Ramos (cell line): Measurements from ENCODE around the gene PGLYRP1.

Experiments used
- in situ Hi-C: fragments of 300-500 bp; cut with MboI; formaldehyde crosslinking; loops from one replicate; pipeline ENCODE4 v1.14.3; 2022; ENCODE audit warnings: low sequenced_read_pairs; ENCODE audit not compliant: unreplicated experiment

Gene PGLYRP1, protein sequence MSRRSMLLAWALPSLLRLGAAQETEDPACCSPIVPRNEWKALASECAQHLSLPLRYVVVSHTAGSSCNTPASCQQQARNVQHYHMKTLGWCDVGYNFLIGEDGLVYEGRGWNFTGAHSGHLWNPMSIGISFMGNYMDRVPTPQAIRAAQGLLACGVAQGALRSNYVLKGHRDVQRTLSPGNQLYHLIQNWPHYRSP

DNA sequence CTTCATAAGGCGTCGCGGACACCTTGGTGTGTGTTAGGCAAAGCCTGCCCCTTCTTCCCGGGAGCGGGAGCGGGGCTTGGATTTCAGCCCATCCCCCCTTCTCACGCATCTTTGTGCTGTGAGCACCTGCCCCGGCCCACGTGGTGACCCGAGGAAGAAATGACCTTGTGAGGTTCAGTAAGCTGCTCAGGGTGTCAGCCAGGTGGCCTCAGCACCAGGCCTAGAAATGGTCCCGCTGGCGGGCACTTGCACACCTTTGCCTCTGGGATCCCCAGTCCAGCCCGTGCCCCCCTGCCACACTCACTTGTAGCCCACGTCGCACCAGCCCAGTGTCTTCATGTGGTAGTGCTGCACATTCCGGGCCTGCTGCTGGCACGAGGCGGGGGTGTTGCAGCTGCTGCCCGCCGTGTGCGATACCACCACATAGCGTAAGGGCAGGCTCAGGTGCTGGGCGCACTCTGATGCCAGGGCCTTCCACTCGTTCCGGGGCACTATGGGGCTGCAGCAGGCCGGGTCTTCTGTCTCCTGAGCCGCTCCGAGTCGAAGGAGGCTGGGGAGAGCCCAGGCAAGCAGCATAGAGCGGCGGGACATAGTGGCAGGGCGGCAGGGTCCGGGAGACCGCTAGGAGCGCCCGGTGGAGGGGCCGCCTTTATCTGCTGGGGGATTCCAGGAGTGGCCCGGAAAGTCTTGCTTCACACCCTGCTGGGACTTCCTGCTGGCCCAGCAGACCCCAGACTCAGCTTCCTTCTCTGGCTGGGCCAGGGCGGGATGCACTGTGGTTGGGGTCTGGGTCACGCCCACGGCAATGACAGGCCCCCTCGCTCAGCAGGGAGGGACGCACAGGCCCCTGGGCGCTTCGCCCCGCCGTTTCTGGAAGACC, at the start of gene PGLYRP1:
PGLYRP1 (minus strand) TSS at position 623 of the 880 bp plus-strand sequence; CDS start at position 591, 32 bp downstream.
- in situ Hi-C loops, result no loop called here

DNA sequence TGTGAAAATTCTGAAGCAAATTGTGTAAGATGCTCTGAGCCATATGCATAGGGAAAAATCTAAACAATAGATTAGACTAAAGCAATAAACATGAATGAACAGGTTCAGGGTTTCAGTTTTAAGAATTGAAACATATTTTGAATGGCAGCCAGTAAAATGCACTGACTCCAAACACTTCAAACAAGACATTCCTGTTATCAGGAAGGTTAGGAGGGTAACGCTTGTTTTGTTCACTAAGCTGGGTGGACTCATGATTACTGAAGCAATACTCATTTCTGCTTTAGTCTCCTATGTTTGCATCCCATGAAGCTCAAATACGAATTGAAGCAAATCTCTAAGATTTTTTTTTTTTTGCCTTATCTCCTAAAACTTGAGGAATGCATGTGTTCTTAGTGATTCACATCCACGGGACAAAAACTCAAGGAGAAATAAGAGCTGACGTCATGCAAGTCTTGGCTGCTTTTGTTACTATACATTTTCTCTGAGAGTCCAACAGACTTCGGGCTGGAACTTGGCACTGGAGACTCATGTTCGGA, 47.0 kb upstream of the PGLYRP1 start:
- in situ Hi-C loops, result no loop called here

DNA sequence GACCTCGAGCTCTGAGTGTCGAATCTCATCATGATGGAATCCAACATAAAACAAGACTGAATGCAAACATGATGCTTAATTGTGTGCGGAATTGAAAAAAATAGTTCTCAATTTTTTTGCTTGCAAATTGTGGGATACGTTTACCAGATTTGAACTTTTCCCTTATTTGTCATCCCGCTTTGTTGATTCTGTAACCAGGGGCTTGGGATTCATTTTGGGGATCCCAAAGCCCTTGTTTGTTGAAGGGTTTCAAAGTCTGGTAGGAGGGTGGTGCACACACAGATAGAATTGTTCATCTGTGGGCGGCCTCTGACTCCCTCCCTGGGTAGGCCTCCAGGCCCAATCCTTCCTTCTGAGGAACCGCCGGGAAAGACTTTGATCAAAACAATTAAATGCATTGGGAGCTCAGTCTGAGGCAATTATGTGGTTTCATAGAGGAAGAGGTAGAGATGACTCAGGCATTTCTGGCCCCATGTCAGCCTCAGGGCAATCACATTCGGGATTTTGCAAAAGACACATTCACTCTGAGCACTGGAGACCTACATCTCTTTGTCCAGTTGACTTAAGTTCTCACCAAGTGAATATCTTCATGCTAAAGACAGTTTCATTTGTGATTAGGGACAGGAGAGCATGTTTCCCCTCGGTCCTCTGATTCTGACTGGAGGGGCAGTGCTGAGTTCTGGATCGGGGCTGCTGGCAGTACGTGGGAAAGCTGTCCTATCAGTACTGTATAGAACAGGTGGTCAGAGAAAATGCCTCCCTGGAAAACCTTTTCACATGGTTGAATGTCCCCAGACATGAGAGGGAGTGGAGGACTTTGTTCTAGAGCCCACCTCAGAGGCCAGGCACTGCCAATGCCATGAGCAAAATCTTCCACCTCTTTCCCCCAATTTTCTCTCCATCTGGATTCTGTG, 45.7 kb upstream of the PGLYRP1 start:
- in situ Hi-C loops, result no loop called here

DNA sequence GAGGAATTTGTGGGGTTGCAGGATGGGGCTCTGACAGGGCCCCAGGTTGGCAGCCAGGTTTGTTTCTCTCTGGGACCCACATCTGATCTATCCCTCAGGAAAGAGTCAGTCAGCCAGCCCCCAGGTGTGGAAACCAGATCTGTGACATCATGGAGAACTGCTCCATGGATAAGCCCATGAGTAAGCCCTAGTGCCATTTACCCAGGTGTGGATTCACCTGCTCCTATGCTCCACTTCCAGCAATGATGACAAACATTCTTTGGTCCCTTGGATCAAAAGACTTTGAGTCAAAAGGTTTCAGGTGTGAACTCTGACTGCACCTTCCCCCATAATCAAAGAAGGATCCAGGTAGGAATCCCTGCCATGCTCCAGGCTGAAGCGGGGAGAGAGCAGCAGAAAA, 44.8 kb upstream of the PGLYRP1 start:
- in situ Hi-C loops, result no loop called here

DNA sequence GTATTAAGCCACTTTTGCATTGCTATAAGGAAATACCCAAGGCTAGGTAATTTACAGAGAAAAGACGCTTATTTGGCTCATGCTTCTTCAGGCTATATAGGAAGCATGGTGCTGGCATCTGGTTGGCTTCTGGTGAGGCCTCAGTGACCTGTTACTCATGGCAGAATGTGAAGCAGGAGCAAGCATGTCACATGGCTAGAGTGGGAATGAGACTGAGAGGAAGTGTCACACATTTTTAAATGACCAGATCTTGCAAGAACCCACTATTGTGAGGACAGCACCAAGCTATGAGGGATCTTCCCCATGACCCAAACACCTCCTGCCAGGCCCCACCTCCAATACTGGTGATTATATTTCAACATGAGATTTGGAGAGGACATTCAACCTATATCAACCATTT, 43.6 kb upstream of the PGLYRP1 start:
- in situ Hi-C loops, result no loop called here

DNA sequence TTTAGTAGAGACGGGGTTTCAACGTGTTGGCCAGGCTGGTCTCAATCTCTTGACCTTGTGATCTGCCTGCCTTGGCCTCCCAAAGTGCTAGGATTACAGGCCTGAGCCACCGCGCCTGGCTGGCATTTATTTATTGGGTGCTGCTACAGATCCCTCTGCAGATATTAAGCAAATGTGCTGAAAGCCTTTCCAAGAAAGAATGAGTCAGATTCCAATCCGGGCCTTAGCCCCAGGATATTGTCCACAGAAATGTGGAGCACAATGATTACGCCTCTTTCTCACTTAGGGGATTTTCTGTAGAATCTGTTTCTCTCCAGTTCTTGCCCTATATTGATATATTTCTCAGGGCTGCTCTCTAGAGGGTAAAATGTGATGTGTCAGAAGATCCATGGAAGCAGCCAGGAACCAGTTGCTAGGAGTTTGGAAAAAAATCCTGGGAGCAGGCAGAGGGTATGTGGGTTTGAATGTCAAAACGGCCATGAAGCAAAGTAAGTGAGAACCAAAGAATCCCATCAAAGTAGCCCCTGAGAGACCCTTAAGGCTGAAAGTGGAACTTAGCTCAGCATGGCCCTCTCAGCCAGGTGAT, 42.7 kb upstream of the PGLYRP1 start:
- in situ Hi-C loops, result no loop called here

DNA sequence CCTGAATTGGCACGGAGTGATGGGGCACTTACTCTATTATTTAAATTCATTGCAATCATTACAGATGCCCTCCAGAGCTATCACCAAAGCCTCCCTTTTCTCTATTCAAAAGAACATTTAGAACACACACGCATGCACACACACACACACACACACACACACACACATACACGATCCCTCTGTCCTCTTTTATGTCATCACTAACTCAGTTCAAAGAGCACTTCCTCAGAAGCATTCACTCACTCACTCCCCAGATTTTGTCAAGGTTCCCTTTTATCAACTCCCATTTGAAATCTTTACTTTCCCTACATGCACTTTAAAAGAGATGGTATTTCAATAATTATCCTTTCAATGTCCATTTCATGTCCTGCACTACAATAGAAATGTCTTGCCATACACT, 40.3 kb upstream of the PGLYRP1 start:
- in situ Hi-C loops, result no loop called here

DNA sequence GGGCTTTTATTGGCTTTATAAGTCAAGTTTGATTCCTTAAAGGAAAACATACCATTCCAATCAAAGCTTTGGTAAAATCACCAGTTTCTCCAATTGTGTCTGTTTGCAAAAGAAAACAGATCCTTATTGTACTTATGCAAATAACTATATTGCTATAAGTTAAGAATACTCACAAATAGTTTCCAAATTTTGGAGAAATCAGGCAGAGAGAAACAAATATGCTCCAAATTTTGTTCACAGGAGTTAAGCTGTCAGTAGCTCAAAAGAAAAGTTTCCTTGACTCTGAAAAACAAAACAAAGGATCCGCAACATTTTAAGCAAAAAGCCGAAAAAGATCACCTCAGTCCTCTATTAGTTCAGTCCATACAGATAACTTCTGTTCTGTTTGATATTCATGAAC, 37.2 kb upstream of the PGLYRP1 start:
- in situ Hi-C loops, result no loop called here

DNA sequence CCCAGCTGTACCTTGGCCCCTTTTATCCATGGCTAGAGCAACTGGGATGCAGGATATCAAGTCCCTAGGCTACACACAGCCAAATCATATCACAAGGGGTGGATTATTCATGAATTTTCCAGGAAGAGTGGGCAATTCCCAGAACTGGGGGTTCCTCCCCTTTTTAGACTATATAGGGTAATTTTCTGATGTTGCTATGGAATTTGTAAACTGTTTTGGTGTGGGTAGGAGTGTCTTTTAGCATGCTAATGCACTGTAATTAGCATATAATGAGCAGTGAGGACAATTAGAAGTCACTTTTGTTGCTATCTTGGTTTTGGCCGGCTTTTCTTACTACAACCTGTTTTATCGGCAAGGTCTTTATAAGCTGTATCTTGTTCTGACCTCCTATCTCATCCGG, 35.9 kb upstream of the PGLYRP1 start:
- in situ Hi-C loops, result no loop called here

DNA sequence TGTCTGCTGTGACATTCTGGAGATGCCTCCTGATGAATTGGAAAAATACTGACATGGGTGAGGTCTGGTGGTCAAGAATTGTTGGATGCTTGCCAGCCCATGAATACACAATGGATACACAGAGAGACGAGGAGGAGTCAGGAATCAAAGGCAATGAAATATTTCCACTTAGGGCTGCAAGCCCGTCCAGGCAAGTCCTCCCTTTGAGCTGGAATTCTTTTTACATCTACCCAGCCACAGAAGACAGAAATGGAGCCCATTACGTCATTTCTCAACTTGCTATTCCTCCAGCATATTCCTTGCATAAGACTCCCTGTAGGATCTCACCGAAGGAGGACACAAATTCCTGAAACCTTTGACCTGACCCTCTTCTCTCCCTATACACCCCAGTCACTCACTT, 33.7 kb upstream of the PGLYRP1 start:
- in situ Hi-C loops, result no loop called here

DNA sequence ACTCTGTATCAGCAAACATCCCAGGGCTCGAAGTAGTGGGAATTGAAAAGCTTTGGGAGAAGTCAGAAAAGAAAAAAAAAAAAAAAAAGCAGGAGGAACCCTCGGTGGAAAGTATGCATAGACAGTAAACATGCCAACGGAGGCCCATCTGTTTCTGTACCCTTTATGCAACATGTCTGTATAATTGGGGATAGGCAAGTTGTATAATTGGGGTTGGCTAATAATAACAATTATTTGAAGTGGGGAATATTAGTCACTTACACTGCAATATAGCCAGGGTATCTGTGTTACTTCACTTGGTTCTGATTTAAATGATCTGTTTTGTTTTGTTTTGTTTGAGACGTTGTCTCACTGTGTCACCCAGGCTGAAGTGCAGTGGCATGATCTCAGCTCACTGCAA, 30.0 kb upstream of the PGLYRP1 start:
- in situ Hi-C loops, result no loop called here

DNA sequence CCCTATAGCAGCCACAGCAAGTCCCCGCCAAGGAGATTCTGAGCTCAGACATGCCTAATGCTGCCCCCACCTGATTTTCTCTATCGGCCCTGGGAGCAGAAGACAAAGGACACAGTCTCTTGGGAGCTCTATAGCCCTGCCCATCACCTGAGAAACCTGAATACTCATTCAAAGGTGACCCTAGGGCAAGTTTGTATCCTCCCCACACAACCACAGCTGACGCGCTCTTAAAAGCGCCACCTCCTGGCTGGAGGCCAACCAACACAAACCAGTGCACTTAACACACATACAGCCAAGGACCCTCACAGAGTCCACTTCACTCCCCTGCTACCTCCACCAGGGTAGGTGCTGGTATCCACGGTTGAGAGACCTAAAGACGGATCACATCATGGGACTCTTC, 26.7 kb upstream of the PGLYRP1 start:
- in situ Hi-C loops, result no loop called here

DNA sequence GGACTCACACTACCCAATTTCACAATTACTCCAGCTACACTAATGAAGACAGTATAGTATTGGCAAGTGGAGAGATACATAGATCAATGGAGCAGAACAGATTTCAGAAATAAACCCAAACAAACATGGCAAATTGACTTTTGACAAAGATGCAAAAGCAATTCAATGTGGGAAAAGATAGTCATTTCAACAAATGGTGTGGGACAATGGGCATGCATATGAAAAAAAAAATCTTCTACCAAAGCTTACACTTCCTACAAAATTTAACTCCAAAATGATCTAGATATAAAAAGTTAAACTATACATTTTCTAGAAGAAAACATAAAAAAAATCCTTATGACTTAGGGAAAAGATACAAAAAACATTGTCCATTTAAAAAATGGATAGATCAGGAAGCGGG, 20.7 kb upstream of the PGLYRP1 start:
- in situ Hi-C loops, result no loop called here

DNA sequence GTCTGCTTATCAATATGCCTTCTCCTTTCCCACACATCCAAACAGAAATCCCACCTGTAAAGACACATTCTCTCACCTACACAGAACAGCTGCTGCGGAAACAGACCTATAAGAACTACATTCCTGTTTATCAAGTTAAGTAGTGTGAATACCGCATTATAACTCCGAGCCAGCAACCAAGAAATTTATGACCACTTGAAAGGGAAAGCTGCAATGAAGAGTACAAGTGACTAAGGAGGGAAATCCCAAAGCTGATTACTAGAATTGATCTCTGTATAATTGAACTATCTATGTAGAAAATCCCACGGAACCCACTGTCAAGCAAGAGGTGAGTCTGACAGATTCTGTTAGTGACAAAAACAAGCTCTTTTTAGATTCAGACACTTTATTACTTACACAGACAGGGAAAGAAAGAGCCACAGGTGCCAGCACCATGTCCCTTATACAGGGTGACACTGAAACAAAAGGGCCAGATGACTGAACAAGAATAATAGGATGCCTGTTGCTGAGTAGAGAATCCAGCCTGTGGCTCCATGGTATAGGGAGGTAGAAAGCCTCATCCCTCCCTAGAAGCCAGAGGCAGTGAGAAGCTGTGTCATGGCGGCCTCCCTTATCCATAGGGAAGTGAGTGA, 19.5 kb upstream of the PGLYRP1 start:
- in situ Hi-C loops, result no loop called here

DNA sequence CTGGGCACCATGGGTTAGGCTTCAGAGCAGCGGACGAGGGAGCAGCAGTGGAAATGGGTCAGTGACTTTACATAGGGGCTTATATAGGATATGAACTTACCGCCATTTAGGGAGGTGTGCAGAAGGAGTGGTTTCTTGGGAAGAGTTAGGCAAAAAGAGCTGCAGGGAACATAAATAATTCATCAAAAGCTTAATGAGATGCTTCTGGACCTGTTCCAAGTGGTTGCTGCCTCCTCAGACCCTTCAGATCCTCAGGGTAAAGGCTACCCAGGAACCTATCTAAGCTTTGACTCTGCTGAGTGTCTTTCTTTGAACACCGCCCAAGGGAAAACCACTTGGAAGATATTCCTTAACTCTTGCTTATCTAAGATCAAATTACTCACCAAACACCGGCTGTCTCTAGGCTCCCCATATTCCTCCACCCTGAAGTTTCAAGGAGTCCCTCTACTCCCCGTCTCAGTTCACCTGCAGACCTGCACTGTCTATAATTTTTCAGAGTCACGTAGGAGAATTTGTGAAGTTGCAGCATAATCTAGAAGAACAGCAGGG, 18.2 kb upstream of the PGLYRP1 start, which contains the start of gene IGFL4:
IGFL4 (minus strand) TSS at position 51 of the 549 bp plus-strand sequence; CDS start at position 11, 40 bp downstream.
- in situ Hi-C loops, result no loop called here

DNA sequence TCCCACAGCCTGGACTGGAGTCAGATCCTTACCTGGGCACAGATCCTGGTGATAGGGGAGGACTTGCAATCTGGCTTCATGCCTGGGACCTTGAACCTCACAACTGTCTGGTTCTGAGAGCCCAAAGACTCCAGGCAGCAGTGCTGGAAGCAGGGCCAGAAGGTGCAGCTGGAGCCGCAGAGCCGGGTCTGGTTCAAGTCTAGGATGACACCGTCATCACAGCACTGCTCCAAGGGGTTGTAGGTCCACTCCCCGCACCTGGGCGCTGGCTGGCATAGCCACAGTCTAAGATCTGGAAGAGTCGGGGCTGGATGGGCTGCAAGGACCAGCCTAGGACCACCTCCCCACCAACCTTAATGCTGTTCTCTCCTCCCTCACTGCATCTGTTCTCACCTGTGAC, 17.3 kb upstream of the PGLYRP1 start:
- in situ Hi-C loops, result no loop called here

DNA sequence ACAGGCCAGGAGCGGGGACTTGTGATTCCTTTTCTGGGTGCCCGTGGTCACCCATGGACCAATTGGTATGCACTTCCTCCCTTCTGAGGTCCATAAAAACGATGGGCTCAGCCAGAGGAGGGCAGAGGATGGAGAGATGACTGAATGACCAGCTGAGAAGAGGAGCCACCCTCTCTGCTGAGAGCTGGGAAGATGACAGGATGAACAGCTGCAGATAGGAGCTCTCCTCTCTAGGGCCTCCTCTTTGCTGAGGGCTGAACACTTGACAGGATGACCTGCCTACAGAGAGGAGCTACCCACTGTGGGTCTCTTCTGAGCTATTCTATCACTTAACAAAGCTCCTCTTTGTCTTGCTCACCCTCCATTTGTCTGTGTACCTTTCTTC, 13.9 kb upstream of the PGLYRP1 start:
- in situ Hi-C loops, result no loop called here

DNA sequence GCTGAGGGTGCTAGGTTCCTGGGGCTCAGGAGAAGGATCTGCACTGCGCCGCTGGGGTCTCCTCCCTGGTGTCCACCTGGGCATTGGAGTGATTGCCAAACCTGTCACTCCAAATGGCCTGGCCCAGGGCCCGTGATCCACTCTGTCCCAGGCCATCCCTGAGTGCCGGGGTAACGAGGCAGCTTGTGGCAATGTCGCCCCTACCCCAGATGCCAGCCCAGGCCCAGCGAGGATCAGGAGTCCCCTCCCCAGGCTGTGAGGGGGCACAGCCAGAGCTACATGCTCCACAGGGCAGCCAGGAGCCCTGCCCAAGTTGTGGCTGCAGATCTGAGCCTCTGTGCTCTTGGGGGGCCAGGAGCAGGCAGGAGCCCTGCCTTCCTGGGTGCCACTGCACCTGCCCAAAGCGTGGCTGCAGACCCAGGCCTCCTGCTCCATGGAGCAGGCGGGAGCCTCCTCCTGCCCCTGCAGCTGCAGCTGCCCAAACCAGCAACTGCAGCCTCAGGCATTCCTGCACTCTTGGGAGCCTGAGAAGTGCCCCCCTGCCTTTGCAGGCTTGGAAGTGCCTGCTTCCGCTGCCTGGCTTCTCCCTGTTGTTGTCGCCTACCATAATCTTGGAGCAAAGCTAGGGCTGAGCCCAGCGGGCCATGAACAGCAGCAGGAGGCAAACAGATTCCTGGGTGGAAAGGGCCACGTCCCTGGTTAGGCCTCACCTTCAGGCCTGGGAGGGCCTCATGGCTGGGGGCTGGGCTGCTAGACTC, 13.3 kb upstream of the PGLYRP1 start:
- in situ Hi-C loops, result no loop called here

DNA sequence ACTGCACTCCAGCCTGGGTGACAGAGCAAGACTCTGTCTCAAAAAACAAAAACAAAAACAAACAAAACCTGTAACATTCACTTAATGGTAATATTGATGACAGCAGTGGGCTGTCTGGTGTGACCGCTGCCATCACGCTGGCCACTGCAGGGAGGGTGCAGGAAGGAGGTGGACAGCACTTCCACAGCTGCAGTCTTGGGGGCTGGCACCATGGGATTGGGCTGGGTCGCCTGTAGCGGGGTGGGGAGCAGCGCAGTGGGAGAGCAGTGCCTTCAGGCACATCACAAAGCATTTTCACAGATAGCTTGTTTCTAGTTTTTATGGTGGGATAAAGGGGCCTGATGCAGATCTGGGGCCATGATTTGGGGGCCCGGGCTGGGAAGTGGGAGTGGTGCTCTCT, 12.7 kb upstream of the PGLYRP1 start:
- in situ Hi-C loops, result no loop called here
